ENCODE measurements around the gene PCCA. TPM values are rescaled to one million over a fixed set of nuclear protein-coding genes. Genes with fewer than 3 reads are reported as not detected.

PCCA gene, protein sequence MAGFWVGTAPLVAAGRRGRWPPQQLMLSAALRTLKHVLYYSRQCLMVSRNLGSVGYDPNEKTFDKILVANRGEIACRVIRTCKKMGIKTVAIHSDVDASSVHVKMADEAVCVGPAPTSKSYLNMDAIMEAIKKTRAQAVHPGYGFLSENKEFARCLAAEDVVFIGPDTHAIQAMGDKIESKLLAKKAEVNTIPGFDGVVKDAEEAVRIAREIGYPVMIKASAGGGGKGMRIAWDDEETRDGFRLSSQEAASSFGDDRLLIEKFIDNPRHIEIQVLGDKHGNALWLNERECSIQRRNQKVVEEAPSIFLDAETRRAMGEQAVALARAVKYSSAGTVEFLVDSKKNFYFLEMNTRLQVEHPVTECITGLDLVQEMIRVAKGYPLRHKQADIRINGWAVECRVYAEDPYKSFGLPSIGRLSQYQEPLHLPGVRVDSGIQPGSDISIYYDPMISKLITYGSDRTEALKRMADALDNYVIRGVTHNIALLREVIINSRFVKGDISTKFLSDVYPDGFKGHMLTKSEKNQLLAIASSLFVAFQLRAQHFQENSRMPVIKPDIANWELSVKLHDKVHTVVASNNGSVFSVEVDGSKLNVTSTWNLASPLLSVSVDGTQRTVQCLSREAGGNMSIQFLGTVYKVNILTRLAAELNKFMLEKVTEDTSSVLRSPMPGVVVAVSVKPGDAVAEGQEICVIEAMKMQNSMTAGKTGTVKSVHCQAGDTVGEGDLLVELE
- total RNA-seq (21.0 and 29.8 TPM in 2 replicates), polyA plus RNA-seq (59.2 and 76.4 TPM in 2 replicates)

DNA sequence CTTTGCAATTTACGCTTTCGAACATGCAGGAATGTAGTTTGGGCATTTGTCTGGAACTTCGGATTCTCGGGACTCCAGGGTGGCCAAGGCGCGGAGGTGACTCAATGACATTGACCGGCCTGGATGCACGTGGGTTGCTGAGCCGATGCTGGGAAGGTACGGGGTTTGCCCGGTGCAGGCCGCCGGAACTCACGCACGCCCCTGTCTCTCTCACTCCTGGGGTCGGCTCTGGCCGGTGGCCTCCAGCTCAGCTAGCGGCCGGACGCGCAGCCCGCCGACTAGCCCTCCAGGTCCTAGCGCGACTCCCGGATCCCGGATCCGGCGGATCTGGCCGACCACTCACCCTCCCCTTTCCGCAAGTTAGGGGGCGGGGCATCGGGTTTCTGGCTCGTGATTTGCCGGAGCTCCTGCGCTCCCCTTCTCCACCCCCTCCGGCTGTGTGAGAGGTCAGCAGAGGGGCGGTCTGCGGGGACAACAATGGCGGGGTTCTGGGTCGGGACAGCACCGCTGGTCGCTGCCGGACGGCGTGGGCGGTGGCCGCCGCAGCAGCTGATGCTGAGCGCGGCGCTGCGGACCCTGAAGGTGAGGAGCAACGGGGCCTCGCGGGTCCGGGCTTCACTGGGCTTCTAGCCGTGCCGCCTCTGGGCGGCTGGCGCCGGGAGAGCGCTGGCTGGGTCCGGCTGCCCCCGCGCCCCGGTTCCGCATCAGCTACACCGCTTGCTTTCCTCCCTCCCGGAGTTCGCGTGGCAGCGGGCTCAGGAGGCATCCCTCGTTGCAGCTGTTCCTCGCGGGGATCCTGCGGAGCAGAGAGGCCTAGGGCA, at the start of gene PCCA:
PCCA (plus strand) TSS at position 450 of the 821 bp plus-strand sequence; CDS start at position 478, 28 bp downstream.
- peak within 1 kb of the TSS; percentile 93 for H3K4me3 ChIP-seq
- no peaks in the 10 kb centered on the region for H3K9me3 ChIP-seq (ENCODE audit: low read depth)
- H3K27ac ChIP-seq = peak within 1 kb of the TSS; percentile 84
- no peaks in the 10 kb centered on the region for H3K27me3 ChIP-seq
- DNase-seq (ENCODE audit: low read depth in 1 of 2, low spot score in 1 of 2) = peak; percentile 95 to 99
- peaks cover 7% of the 10 kb centered on the region for H3K4me1 ChIP-seq (ENCODE audit: low read depth)
- TF ChIP-seq, protein P1, sequence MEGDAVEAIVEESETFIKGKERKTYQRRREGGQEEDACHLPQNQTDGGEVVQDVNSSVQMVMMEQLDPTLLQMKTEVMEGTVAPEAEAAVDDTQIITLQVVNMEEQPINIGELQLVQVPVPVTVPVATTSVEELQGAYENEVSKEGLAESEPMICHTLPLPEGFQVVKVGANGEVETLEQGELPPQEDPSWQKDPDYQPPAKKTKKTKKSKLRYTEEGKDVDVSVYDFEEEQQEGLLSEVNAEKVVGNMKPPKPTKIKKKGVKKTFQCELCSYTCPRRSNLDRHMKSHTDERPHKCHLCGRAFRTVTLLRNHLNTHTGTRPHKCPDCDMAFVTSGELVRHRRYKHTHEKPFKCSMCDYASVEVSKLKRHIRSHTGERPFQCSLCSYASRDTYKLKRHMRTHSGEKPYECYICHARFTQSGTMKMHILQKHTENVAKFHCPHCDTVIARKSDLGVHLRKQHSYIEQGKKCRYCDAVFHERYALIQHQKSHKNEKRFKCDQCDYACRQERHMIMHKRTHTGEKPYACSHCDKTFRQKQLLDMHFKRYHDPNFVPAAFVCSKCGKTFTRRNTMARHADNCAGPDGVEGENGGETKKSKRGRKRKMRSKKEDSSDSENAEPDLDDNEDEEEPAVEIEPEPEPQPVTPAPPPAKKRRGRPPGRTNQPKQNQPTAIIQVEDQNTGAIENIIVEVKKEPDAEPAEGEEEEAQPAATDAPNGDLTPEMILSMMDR (IDR thresholded peaks at IDR 0.05; ENCODE audit: low read depth, low read length) = no peak
- no peaks in the 10 kb centered on the region for H3K36me3 ChIP-seq

DNA sequence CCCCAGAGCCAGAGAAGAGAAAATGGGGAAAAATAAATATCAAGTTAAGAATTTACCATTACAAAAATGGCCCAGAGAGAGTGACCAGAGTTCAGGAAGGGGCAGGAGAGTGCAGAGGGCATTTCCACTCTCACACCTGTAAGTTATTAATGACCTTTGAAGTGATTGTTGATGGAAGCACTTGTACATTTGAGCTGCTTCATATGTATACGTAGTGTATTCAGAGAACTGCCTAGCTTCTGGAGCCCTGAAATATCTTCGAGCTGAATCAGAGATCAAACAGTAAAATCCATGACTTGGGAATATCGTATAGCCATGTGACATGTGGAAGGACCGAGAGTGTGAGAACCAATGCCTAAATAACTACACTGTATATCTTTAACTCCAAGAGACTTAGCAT, 49.2 kb upstream of the PCCA start:
- peak in 1 of 2 donors; percentile 17 for DNase-seq (ENCODE audit: low read depth in 1 of 2, low spot score in 1 of 2)
- H3K27me3 ChIP-seq = no peaks in the 10 kb centered on the region
- no peak overlapping the region for H3K27ac ChIP-seq

DNA sequence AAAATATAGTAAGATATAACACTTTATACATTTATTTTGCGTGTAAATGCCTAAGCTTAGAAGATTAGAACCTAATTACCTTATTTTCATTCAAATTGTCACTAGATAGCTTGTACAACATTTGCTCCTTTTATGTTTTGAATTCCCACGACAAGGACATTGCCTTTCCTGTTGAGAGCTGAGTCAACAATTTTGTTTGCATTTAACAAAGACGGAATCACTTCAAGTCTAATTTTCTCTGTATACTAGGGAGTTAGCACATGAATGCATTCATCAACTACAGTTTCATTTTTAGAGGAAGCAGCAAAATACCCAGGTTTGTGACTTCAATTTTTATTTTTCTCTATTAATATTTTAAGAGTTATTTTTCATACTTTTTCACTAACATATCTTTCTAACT, 48.7 kb upstream of the PCCA start:
- Histone ChIP-seq H3K4me1 (ENCODE audit: low read depth) (peaks cover 7% of the 10 kb centered on the region), H3K27ac (no peak overlapping the region), H3K4me3 (no peak overlapping the region), H3K27me3 (no peaks in the 10 kb centered on the region), H3K36me3 (no peaks in the 10 kb centered on the region), H3K9me3 (ENCODE audit: low read depth) (no peaks in the 10 kb centered on the region)
- TF ChIP-seq, protein P1 (IDR thresholded peaks at IDR 0.05; ENCODE audit: low read depth, low read length) = no peak
- no peak for DNase-seq (ENCODE audit: low read depth in 1 of 2, low spot score in 1 of 2)

More for the DNA sequence above, 49.2 kb upstream of the PCCA start:
- peaks cover 7% of the 10 kb centered on the region for H3K4me1 ChIP-seq (ENCODE audit: low read depth)
- no peaks in the 10 kb centered on the region for H3K36me3 ChIP-seq
- TF ChIP-seq, protein P1 (IDR thresholded peaks at IDR 0.05; ENCODE audit: low read depth, low read length) = no peak
- no peaks in the 10 kb centered on the region for H3K9me3 ChIP-seq (ENCODE audit: low read depth)
- no peak overlapping the region for H3K4me3 ChIP-seq

DNA sequence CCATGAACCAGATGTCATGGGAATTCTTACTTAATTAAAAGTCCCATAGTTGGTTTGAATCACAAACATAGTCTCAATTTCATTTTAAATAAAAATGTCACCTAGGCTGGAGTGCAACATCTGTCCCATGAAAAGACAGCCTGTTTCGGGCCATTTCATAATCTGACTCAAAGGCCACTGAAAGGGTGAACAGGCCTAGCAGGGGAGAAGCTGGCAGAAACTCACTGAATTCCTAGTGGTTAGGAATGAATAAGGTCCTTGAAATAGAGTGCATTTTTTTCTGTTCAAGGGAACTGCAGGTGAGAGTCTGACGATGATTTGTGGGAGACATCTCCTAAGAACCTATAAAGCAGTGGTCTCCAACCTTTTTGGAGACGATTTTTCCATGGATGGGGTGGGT, 44.0 kb upstream of the PCCA start:
- DNase-seq (ENCODE audit: low read depth in 1 of 2, low spot score in 1 of 2) = no peak
- TF ChIP-seq, protein P1 (IDR thresholded peaks at IDR 0.05; ENCODE audit: low read depth, low read length) = no peak
- no peak overlapping the region for H3K27ac ChIP-seq
- peaks cover 2% of the 10 kb centered on the region for H3K4me1 ChIP-seq (ENCODE audit: low read depth)
- H3K36me3 ChIP-seq = no peaks in the 10 kb centered on the region
- H3K27me3 ChIP-seq = no peaks in the 10 kb centered on the region
- no peaks in the 10 kb centered on the region for H3K9me3 ChIP-seq (ENCODE audit: low read depth)
- no peak overlapping the region for H3K4me3 ChIP-seq

DNA sequence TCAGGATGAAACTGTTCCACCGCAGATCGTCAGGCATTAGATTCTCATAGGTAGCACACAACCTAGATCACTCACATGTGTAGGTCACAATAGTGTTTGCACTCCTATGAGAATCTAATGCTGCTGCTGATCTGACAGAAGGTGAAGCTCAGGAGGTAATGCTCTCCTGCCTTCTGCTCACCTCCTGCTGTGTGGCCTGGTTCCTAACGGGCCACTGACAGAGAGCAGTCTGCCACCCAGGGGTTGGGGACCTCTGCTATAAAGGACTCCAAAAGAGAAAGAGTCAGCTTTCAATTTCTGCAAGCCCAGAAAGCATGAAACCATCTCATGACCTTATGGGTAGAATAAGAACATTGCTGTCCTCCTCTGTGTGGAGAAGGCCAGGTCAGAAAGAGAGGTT, 43.5 kb upstream of the PCCA start:
- no peaks in the 10 kb centered on the region for H3K27me3 ChIP-seq
- TF ChIP-seq, protein P1 (IDR thresholded peaks at IDR 0.05; ENCODE audit: low read depth, low read length) = no peak

More for the DNA sequence above, 43.5 kb upstream of the PCCA start:
- Histone ChIP-seq H3K27ac (no peak overlapping the region), H3K4me1 (ENCODE audit: low read depth) (no peaks in the 10 kb centered on the region), H3K36me3 (no peaks in the 10 kb centered on the region), H3K4me3 (no peak overlapping the region), H3K9me3 (ENCODE audit: low read depth) (no peaks in the 10 kb centered on the region)
- DNase-seq (ENCODE audit: low read depth in 1 of 2, low spot score in 1 of 2) = no peak

All from cardiac muscle cell (in vitro differentiated cells and primary cell).